ENCODE data around the gene MDP1. TPM values are rescaled to one million over a fixed set of nuclear protein-coding genes. Genes with fewer than 3 reads are reported as not detected.

Gene MDP1
- total RNA-seq, 3 donors from 2014 or later (not counting 1 experiment from before 2014, with no cell fraction given): 4.0 to 6.1 (median 5.5) TPM

DNA sequence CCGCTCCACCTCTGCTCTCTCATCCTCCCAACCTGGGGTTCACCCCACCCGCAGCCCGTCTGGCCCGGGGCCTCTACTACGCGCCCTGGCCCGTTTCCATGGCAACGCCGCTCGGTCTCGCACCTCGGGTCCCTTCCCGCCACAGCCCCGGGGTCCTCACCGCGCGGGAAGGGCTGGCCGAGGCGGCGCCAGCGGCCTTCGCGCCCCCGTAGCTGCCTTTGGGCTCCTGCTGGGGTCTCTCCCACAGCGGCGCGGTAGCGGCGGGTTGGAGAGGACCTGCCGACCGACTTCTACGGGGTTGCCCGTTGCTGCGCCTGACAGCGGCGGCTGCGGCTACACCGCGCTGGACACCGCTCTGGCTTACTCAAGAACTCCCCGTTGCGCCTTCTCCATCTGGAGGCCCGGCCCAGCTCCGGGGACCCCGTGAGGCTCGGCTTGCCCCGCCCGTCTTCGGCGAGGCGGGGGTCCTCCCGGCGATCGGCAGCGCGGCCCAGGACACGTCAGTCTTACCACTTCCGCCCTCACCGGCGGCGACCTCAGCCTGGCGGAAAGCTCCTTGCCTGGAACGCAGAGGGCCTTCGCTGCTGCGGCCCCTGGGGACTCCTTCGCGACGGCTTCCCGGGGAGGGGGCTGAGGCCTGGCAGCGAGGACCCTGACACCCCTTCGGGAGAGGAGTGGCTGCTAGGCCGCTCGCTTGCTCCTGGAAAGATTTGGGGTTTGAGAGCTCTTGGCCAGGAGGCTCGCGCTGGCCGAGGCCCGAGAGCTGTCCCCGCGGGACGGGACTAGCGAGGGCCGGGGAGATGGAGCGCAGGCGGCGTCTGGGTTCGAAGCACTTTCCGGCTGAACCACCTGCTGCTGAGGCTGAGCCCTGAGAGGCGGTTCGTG lies 20.4 kb downstream of the MDP1 start, which contains the start of gene TM9SF1:
TSS of gene TM9SF1 (minus strand) at position 256 of the 885 bp plus-strand sequence. CDS start 422 bp downstream, outside the sequence.
- peak within 1 kb of the TSS; percentile 92 for H3K4me3 ChIP-seq (ENCODE audit: low read length)
- H3K36me3 ChIP-seq (ENCODE audit: control insufficient read depth, insufficient read depth, low read length): peaks cover 13% of the 10 kb centered on the region
- H3K27ac Mint-ChIP-seq: peak within 1 kb of the TSS; percentile 91 to 96

DNA sequence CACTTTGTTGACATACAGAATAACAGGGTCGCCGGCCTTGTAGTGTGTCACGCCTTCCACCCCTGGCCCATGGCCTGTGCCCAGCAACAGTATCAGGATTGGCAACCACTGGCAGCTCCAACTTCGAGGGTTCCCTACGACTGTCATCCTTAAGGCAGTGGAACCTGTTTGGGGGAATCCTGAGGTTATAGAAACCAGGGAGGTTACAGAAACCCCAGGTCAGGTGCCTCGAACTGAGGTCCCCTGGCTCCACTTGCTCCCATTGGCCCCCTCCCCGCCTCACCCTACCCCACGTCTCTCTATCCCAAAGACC lies 21.0 kb downstream of the MDP1 start:
- intact Hi-C loops (cut with micrococcal nuclease): loop anchor here (1.0 to 5.0 kb wide), 2 partner anchors 18 to 37 kb away; partner anchors contain the start of genes CHMP4A, GMPR2 and NEDD8
- TF ChIP-seq, protein P1, sequence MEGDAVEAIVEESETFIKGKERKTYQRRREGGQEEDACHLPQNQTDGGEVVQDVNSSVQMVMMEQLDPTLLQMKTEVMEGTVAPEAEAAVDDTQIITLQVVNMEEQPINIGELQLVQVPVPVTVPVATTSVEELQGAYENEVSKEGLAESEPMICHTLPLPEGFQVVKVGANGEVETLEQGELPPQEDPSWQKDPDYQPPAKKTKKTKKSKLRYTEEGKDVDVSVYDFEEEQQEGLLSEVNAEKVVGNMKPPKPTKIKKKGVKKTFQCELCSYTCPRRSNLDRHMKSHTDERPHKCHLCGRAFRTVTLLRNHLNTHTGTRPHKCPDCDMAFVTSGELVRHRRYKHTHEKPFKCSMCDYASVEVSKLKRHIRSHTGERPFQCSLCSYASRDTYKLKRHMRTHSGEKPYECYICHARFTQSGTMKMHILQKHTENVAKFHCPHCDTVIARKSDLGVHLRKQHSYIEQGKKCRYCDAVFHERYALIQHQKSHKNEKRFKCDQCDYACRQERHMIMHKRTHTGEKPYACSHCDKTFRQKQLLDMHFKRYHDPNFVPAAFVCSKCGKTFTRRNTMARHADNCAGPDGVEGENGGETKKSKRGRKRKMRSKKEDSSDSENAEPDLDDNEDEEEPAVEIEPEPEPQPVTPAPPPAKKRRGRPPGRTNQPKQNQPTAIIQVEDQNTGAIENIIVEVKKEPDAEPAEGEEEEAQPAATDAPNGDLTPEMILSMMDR (IDR thresholded peaks at IDR 0.05): no peak
- H3K36me3 Mint-ChIP-seq: no peaks in the 10 kb centered on the region
- H3K27me3 Mint-ChIP-seq (ENCODE audit: low read depth in 2 of 2): no peaks in the 10 kb centered on the region
- Histone ChIP-seq H3K4me1 (ENCODE audit: control insufficient read depth, insufficient read depth, low read length) (peaks cover 30% of the 10 kb centered on the region), H3K4me3 (ENCODE audit: low read length) (peak overlapping the region; percentile 92), H3K36me3 (ENCODE audit: control insufficient read depth, insufficient read depth, low read length) (peaks cover 13% of the 10 kb centered on the region), H3K27ac (ENCODE audit: low read length) (peak overlapping the region; percentile 99), H3K27me3 (ENCODE audit: control insufficient read depth, insufficient read depth, low read length) (no peaks in the 10 kb centered on the region), H3K9me3 (ENCODE audit: control insufficient read depth, insufficient read depth, low read length) (no peaks in the 10 kb centered on the region)
- 67% methylated on average over 8 of the region's 8 CpGs for WGBS (ENCODE audit: insufficient coverage)
- peak overlapping the region; percentile 91 to 96 for H3K27ac Mint-ChIP-seq
- no peaks in the 10 kb centered on the region for H3K9me3 Mint-ChIP-seq
- H3K4me3 Mint-ChIP-seq: peak overlapping the region; percentile 85
- DNase-seq (no peak), ATAC-seq (no peak)
- peaks cover 42 to 52% of the 10 kb centered on the region in 2 donors for H3K4me1 Mint-ChIP-seq

More for the DNA sequence above, 20.4 kb downstream of the MDP1 start, which contains the start of gene TM9SF1:
- WGBS (ENCODE audit: insufficient coverage): under 1% methylated on average over 89 of the region's 89 CpGs
- Histone ChIP-seq H3K27ac (ENCODE audit: low read length) (peak within 1 kb of the TSS; percentile 99), H3K27me3 (ENCODE audit: control insufficient read depth, insufficient read depth, low read length) (no peaks in the 10 kb centered on the region), H3K9me3 (ENCODE audit: control insufficient read depth, insufficient read depth, low read length) (no peaks in the 10 kb centered on the region), H3K4me1 (ENCODE audit: control insufficient read depth, insufficient read depth, low read length) (peaks cover 30% of the 10 kb centered on the region)
- intact Hi-C loops (cut with micrococcal nuclease): loop anchor here (1.0 to 5.0 kb wide), 2 partner anchors 18 to 37 kb away; partner anchors contain the start of genes CHMP4A, GMPR2 and NEDD8
- peak; percentile 92 to 95 for DNase-seq
- peaks cover 42 to 52% of the 10 kb centered on the region in 2 donors for H3K4me1 Mint-ChIP-seq
- H3K4me3 Mint-ChIP-seq: peak within 1 kb of the TSS; percentile 85
- H3K9me3 Mint-ChIP-seq: no peaks in the 10 kb centered on the region
- no peaks in the 10 kb centered on the region for H3K27me3 Mint-ChIP-seq (ENCODE audit: low read depth in 2 of 2)
- peak; percentile 82 to 92 (median 84) for ATAC-seq
- no peaks in the 10 kb centered on the region for H3K36me3 Mint-ChIP-seq
- TF ChIP-seq, protein P1 (IDR thresholded peaks at IDR 0.05): no peak

DNA sequence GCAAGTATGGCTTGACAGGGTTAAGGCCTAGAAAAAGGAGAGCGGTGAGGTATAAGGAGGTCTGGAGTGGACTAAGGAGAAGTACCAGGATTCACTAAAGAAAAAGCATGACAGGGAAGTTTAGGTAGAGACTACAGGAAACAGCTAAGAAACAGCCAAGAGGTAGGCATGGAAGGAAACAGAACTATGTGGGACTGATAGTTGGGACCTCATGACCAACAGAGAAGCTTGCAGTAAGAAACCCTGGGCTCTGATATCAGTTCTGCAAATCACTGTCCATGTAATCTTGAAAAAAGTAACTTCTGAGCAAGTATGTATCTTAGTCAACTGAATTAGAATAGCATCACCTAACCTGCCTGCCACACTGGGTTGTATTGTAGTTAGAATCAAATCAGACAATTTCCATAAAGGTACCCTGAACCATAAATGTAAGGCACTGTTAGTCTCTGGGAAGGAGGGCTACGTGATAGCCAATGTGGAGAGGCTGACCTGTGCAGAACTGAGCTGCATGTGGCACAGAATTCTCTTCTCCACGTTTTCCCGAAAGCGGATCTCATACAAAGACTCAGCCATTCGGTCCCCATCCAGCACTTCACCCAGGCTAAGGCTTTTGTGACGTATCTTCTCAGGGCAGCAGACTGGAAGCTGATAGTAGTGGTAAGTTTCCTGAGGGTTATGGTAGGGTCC lies 21.5 kb downstream of the MDP1 start:
- Histone ChIP-seq H3K9me3 (ENCODE audit: control insufficient read depth, insufficient read depth, low read length) (no peaks in the 10 kb centered on the region), H3K36me3 (ENCODE audit: control insufficient read depth, insufficient read depth, low read length) (peaks cover 13% of the 10 kb centered on the region), H3K4me3 (ENCODE audit: low read length) (peak overlapping the region; percentile 92), H3K27ac (ENCODE audit: low read length) (peak overlapping the region; percentile 99), H3K4me1 (ENCODE audit: control insufficient read depth, insufficient read depth, low read length) (peaks cover 30% of the 10 kb centered on the region), H3K27me3 (ENCODE audit: control insufficient read depth, insufficient read depth, low read length) (no peaks in the 10 kb centered on the region)
- ATAC-seq (no peak), DNase-seq (no peak)
- Mint-ChIP-seq H3K27ac (peak overlapping the region; percentile 91 to 96), H3K36me3 (no peaks in the 10 kb centered on the region), H3K4me3 (peak overlapping the region; percentile 85), H3K9me3 (no peaks in the 10 kb centered on the region), H3K27me3 (ENCODE audit: low read depth in 2 of 2) (no peaks in the 10 kb centered on the region), H3K4me1 (peaks cover 42 to 53% of the 10 kb centered on the region in 2 donors)
- WGBS (ENCODE audit: insufficient coverage): 92% methylated on average over 7 of the region's 7 CpGs
- TF ChIP-seq, protein P1 (IDR thresholded peaks at IDR 0.05): no peak
- intact Hi-C loops (cut with micrococcal nuclease): no loop called here

All from natural killer cell (primary cell).